ENCODE data around the gene CALN1.

Gene CALN1

DNA sequence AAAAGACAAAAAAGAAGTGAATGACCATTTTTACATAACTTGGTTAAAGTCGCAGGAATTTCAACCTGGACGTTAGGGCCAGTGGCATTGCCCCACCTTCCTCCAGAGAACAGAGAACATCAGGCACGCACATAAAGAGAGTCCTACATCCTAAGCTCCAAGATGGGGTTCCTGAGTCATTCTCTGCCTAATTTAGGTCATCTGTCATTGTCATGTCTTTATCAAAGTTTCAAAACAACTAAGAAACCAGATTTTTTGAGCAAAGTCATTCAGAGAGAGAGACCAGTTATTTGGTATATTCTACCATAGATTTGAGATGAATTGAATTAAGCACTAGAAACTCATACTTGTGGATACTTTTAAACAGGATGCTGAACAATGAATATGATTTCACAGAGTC is 241.7 kb downstream of the CALN1 start:
- DNase-seq = no peak

- no peak for DNase-seq
Measured at GRCh38 chr7:72163271-72163670, 248.9 kb downstream of the CALN1 start.

- no peak for DNase-seq
Measured at GRCh38 chr7:72161534-72161933, 250.6 kb downstream of the CALN1 start.

DNA sequence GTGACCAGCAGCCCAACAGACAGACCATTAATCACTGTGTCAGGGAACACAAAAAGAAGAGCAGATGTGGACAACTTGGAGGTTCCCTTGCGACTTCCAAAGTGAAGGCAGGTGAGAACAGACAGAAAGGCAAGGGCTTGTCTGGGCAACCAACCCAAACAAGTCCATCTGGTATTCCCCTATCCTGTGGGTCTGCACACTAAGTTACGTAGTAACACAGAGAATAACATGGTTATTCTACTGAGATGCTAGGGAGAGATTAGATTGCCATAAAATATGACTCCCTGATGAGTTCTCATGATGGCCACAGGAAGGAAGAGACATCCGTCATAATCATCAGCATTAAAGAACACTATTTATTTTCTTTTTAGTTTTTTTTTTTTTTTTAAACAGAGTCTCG is 252.2 kb downstream of the CALN1 start:
- no peak for DNase-seq

- no peak for DNase-seq
Measured at GRCh38 chr7:72156671-72157070, 255.5 kb downstream of the CALN1 start.

- DNase-seq = no peak
Measured at GRCh38 chr7:72153132-72153512, 259.0 kb downstream of the CALN1 start.

DNA sequence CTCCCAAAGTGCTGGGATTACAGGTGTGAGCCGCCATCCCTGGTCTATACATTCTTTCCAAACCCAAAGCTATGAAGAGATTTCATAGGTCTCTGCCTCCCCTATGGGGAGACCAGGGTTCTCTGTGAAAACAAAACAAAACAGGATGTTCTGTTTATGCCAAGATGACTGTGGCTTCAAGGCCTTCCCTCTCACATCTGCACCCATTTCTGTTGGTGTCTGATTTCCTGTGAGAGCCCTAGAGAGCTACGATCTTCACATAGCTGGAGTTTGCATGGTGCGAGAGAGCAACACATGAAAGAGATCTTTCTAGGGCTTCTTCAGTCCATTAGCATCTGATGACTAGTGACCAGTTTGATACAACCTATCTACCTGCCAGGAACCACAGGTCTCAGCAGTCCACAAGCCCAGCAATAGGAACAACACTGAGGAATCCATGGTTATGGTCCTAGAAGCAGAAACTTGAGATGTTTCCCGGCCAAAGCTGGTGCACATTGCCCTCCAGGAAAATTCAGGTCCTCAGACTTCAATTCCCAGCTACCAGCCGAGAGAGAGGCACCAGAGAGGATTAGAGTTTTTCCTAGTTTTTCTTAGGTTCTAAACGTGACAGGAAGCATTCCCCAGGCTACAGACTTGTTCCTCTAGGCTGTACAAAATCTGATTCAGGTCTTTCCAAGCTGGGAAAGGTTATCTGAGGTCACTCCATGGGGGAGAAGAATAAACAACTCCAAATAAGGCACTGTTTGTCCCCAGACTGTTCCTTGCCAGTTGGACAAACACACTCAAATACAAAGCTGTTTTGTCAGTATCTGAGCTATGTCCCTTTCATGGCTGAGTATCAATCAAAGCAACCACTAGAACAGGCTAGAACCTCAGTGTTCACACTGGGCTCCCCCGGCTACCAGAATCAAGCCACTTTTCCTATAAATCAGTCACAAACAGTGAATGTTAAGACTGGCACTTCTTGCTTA is 259.7 kb downstream of the CALN1 start:
- no peak for DNase-seq

- no peak for DNase-seq
Measured at GRCh38 chr7:72140566-72140965, 271.6 kb downstream of the CALN1 start.

DNA sequence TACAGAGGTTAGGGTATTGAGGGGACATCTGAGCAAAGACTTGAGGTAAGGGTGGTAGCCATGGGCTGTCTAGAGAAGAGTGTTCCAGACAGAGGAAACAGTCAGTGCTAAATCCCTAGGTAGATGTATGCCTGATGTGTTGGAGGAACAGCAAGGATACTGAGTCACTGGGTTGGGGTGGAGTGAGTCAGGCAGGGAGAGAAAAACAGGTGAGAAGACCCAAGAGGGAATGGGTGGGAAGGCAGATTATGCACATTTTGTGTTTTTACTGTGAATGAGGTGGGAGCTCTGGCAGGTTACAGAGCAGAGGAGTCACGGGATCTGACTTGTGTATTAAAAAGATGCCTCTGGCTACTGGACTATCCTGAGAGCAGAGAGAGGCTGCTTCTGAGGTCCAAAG is 285.0 kb downstream of the CALN1 start:
- DNase-seq = no peak

DNA sequence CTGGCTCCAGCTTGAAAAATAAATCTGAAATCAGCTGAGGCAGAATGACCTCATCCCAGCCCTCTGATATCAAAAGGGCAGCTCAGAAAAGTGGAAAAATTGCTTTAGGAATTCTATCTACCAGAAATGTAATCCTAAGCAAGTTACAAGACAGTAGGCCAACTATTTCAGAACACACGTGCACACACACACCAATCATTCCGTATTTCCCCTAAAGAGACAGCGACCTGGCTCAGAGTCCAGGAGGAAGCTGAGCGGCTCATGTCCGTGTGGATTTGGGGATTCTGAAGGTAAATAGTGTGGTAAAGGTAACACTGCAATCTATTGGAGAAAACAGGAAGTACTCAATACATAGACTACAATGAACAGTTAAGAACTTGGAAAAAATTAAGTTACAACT is 288.2 kb downstream of the CALN1 start:
- DNase-seq = no peak

GRCh38 chr7:72118366-72118765 is 293.8 kb downstream of the CALN1 start:
- DNase-seq = no peak

DNA sequence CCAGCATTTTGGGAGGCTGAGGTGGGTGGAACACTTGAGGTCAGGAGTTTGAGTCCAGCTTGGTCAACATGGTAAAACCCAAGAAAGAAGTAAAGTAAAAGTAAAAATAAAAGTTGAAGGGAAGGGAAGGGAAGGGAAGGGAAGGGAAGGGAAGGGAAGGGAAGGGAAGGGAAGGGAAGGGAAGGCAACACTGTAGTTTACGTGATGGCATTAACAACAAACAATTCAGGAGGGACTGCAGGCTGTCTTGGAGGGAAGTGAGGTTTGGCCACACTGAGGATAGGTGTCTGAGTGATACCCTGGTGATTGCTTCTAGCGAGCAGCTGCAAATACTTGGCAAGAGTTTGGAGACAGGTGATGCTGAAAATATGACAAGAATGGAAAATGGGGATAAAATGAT is 298.0 kb downstream of the CALN1 start:
- no peak for DNase-seq

DNA sequence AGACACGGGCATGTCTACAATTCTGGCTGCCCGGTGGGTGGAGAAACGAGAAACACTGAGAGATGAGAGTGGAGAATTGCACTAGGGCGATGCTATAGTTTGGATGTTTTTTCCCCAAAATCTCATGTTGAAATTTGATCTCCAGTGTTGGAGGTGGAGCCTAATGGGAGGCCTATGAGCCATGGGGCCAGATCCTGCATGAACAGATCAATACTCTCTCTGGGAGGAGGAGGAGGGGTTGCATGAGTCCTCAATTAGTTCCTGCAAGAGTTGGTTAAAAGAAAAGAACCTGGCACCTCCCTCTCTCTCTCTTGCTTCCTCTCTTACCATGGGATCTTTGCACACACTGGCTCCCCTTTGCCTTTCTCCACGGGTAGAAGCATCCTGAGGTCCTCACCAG is 299.1 kb downstream of the CALN1 start:
- no peak for DNase-seq

DNA sequence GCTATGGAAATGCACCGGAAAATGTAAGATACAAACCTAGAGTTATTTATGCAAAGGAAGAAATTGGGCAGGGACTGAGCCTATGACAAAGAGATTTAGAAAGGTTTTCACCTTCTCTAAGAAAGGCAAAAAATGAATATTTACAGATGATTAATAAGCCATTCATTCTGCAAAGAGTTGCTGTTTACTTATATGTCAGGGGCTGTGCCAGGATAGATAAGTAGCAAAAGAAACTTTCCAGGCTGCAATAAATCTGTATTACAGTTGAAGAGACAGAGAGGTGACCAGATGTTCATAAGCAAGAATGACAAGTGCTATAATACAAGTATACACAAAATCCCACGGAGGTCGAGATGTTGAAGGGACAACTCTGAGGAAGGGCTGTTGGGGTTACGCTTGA is 299.6 kb downstream of the CALN1 start:
- DNase-seq = no peak

DNA sequence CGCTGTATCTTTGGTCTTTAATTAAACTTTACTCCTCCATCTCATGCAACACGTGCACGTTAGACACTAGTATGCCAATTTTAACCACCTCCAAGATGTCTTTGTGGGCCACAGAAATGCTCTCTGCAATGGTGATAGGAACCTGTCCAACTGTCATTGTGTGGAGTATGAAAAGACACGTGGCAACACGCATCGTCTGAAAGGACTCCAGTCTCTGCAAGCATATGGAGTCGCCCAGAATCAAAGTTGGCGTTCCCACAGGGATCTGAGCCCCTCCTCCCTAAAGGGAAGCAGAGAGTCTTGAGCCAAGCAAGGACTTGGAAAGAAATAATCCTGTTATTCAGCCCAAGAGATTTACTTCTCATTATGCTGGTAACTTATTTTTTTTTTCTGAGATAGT is 301.1 kb downstream of the CALN1 start:
- DNase-seq = no peak

GRCh38 chr7:72109566-72109965 is 302.6 kb downstream of the CALN1 start:
- DNase-seq = no peak

DNA sequence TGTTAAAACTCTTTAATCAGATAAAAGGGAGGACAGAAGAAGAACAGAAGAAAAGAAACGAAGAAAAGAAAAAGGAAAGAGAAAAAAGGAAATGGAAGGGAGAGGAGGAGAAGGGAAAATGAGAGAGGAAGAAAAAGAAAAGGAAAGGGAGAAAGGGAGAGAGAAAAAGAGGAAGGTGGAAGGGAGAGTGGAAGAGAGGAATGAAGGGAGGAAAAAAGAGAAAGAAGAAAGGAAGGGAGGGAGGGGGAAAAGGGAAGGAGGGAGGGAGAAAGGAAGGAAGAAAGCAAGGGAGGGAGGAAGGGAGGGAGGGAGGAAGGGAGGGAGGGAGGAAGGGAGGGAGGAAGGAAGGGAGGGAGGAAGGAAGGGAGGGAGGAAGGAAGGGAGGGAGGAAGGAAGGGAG is 305.7 kb downstream of the CALN1 start:
- no peak for DNase-seq

DNA sequence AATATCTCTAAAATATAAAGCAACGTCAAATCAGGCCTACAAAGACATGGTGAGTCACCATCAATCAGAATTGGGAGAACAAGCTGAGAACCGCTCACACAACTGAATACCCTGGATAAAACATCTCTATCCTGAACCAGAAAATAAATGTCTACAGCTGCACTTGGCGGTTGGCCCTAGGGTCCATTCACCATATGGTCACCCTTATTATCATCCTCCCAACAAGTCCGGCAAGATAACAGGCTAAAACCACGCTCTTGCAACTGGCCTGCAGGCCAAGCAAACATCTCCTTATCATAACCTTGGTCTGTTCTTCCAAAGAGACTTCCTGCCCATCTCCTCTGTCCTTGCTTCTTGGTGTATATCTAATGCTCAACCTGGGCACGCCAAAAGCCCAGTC is 310.7 kb downstream of the CALN1 start:
- DNase-seq = no peak

- no peak for DNase-seq
Measured at GRCh38 chr7:72099784-72100183, 312.4 kb downstream of the CALN1 start.

GRCh38 chr7:72098807-72099580 is 313.1 kb downstream of the CALN1 start:
- DNase-seq = no peak

GRCh38 chr7:72097226-72097625 is 314.9 kb downstream of the CALN1 start:
- DNase-seq = no peak

DNA sequence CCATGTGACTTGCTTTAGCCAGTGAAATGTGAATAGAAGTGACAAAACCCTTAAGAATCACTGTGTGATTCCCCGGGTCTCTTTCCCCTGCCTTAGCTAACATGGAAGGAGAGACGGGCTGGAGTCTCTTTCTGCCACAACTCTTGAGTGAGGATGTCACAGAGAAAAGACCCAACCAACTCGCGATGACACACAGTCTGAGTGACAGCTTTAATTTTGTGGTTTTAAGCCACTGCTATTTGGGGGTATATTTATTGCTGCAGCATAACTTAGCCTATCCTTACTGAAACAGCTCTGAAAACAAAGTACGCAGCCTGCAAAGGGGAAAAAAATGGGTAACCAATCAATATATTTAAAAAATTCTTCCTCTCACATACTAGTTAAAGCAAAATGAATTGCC is 319.4 kb downstream of the CALN1 start:
- DNase-seq = no peak

DNA sequence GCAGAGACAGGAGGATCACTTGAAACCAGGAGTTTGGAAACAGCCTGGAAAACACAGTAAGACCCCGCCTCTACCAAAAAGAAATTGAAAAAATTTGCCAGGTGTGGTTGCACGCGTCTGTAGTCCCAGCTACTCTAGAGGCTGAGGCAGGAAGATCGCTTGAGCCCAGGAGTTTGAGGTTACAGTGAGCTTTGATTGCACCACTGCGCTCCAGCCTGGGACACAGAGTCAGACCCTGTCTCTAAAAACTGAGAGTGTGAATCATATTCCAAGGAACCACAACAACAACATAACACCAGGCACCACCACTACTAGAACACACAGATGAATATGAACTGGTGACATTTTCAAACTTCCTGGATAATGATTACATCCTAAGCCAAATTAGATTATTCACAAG is 324.2 kb downstream of the CALN1 start:
- no peak for DNase-seq

DNA sequence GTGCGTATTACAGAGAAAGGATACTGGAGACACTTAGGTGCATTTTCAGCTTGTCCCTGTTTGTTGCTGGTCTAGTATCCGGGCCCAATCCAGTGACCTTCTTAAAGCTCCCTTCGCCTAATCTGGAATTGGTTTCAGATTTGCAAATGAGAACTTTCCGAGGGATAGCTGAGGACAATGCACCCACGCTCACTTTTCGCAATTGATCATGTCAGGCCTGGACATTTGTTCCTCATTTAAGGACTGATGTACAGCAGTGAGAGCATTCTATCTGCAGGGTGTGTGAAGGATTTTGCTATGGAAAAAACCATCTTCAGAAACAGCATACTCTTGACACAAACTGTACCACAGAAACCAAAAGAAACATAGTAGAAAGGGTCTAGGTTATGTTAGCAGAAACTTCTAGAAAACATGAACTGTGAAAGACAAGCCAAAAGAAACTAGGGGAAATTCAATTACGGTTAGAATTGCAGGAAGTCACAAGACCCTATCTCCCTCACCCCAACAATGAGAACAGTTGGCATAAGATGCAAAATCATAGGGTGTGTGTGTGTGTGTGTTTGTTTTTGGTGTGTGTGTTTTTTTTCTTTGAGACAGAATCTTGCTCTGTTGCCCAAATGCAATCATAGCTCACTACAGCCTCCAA is 331.1 kb downstream of the CALN1 start:
- DNase-seq = no peak

All from DMS53 (cell line).